Transverse colon (tissue), 4 donors: Measurements from ENCODE around the gene GALNT9. TPM values are rescaled to one million over a fixed set of nuclear protein-coding genes. Genes with fewer than 3 reads are reported as not detected.

Experiments used
- DNase-seq: peaks from one replicate; pipeline ENCODE4 v3.0.0-alpha.2; 2019
- H3K27ac ChIP-seq, 4 donors: fragments of 200-600 bp; sonication (generic); 2 replicates each; pipeline ENCODE4 v1.5.1; 2016 to 2018; ENCODE audit warnings: inconsistent platforms in 4 of 4
- H3K27me3 ChIP-seq: fragments of 200-600 bp; sonication (generic); 2 replicates; pipeline ENCODE4 v1.5.1; 2017; ENCODE audit warnings: inconsistent platforms
- H3K36me3 ChIP-seq, 4 donors: fragments of 200-600 bp; sonication (generic); 2 replicates each; pipeline ENCODE4 v1.5.1; 2017 to 2019; ENCODE audit warnings: inconsistent platforms in 4 of 4
- H3K4me1 ChIP-seq, 4 donors: fragments of 200-600 bp; sonication (generic); 2 replicates each; pipeline ENCODE4 v1.5.1; 2017 to 2020; ENCODE audit warnings: inconsistent platforms in 4 of 4
- H3K4me3 ChIP-seq, 4 donors: fragments of 200-600 bp; sonication (generic); 1 replicate in 1 of 4; 2 replicates in 3 of 4; pipeline versions ENCODE4 v1.5.1 to v1.6.1; 2017 to 2019; ENCODE audit warnings: inconsistent platforms in 4 of 4
- H3K9me3 ChIP-seq, 2 donors: fragments of 200-600 bp; sonication (generic); 2 replicates each; pipeline ENCODE4 v1.5.1; 2017 to 2019; ENCODE audit warnings: inconsistent platforms in 2 of 2
- EP300 ChIP-seq: sonication (generic); formaldehyde crosslinking; IDR thresholded peaks from one replicate; pipeline ENCODE4 v1.6.1; 2017; ENCODE audit warnings: antibody characterized with exemption, low read depth
- POLR2A ChIP-seq: fragments of 450-650 bp; IDR thresholded peaks from one replicate; pipeline ENCODE4 v1.6.1; 2016; ENCODE audit warnings: antibody characterized with exemption, mild to moderate bottlenecking, moderate library complexity
- POLR2AphosphoS5 ChIP-seq, 3 donors: sonication (generic); formaldehyde crosslinking; IDR thresholded peaks; one replicate each; pipeline ENCODE4 v1.6.1; 2016; ENCODE audit warnings: antibody characterized with exemption in 3 of 3
- WGBS, 2 donors: methylation state at CpG; one replicate each; pipeline ENCODE4 v1.1.5; 2018; ENCODE audit warnings: low coverage in 1 of 2; 5-methylcytosine and 5-hydroxymethylcytosine counted together
- in situ Hi-C, 4 donors: fragments of 200-750 bp; cut with MboI; loops; one replicate each; pipeline versions ENCODE4 v1.15.0 to v1.15.1; 2017; ENCODE audit warnings: low sequenced_read_pairs in 3 of 4, low pct_ligation_motif_present in 1 of 4, low pct_unique_long_range_greater_than_20kb in 1 of 4
- intact Hi-C: fragments of 100-400 bp; cut with DNase I; formaldehyde crosslinking; loops from one replicate; pipeline ENCODE4 v1.15.1; 2023; ENCODE audit warnings: low total_unique reads
- total RNA-seq, 4 donors: library from RNA; depleted of rRNA; stranded (reverse); fragments of >200 nt; gene quantifications; one replicate each; pipeline ENCODE4 v1.1.0, GENCODE V29; 2016
- TF ChIP-seq, protein P1 (sequence below), 5 experiments: fragments of 200-600 bp in 3 of 5; fragments of 450-650 bp in 2 of 5; sonication (generic) in 3 of 5; IDR thresholded peaks; 1 replicate in 2 of 5; 2 replicates in 3 of 5; pipeline ENCODE4 v1.5.1; 2016 to 2017; ENCODE audit warnings: antibody characterized with exemption in 5 of 5, inconsistent platforms in 3 of 5, mild to moderate bottlenecking in 2 of 5, moderate library complexity in 1 of 5

GALNT9 gene
- total RNA-seq, 4 donors from 2014 or later = 0.82 to 4.5 TPM; not detected in 2

DNA sequence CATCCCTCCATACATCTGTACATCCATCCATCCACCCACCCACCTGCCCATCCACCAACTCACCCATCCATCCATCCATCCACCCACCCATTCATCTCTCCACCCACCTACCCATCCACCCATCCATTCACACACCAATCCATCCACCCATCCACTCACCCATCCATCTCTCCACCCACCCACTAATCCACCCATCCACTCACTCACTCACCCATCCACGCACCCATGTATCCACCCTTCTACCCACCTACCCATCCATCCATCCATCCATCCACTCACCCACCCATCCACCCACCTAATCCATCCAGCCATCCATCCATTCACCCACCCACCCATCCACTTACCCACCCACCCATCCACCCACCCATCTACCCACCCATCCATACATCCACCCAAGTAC is 16.2 kb downstream of the GALNT9 start:
- in situ Hi-C loops = no loop called here
- 97 to 100% methylated on average over 1 of the region's 1 CpG for WGBS, 2 donors

DNA sequence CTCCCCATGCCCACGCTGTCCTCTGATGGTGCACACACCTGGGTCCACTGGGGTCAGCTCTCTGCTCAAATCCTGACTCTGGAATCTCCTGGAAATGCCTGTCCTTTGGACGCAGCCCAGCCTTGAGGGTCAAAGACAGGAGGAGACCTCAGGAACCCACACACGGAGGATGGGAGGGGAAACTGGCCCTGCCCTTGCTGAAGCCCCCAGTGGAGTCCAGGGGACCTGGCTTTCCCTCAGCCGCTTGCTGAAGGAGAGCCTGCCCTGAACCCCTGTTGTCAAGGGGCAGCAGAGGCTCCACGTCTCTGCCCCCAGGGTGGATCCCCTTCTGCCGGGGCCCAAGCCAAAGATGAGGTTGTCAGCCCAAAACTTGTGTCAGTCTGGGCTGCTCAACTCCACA is 16.9 kb downstream of the GALNT9 start:
- Histone ChIP-seq H3K4me3 (no peak overlapping the region), H3K36me3 (no peaks in the 10 kb centered on the region), H3K27me3 (no peaks in the 10 kb centered on the region), H3K4me1 (no peaks in the 10 kb centered on the region), H3K9me3 (peaks cover 2 to 7% of the 10 kb centered on the region in 2 donors), H3K27ac (no peak overlapping the region)
- 80% methylated on average over 6 of the region's 6 CpGs; no CpG with 5 or more reads in 1 of the 2 donors for WGBS, 2 donors
- in situ Hi-C loops (no loop called here), intact Hi-C loops (no loop called here)
- DNase-seq = no peak
- TF ChIP-seq POLR2AphosphoS5 (IDR thresholded peaks at IDR 0.05) (no peak), POLR2A (no peak)
- TF ChIP-seq, protein P1, sequence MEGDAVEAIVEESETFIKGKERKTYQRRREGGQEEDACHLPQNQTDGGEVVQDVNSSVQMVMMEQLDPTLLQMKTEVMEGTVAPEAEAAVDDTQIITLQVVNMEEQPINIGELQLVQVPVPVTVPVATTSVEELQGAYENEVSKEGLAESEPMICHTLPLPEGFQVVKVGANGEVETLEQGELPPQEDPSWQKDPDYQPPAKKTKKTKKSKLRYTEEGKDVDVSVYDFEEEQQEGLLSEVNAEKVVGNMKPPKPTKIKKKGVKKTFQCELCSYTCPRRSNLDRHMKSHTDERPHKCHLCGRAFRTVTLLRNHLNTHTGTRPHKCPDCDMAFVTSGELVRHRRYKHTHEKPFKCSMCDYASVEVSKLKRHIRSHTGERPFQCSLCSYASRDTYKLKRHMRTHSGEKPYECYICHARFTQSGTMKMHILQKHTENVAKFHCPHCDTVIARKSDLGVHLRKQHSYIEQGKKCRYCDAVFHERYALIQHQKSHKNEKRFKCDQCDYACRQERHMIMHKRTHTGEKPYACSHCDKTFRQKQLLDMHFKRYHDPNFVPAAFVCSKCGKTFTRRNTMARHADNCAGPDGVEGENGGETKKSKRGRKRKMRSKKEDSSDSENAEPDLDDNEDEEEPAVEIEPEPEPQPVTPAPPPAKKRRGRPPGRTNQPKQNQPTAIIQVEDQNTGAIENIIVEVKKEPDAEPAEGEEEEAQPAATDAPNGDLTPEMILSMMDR (IDR thresholded peaks at IDR 0.05) = no peak

More for the DNA sequence above, 16.2 kb downstream of the GALNT9 start:
- no peak overlapping the region for H3K27ac ChIP-seq
- H3K4me1 ChIP-seq = no peaks in the 10 kb centered on the region
- intact Hi-C loops = no loop called here
- TF ChIP-seq, protein P1 (IDR thresholded peaks at IDR 0.05) = no peak
- TF ChIP-seq POLR2AphosphoS5 (IDR thresholded peaks at IDR 0.05) (no peak), EP300 (no peak), POLR2A (no peak)
- no peaks in the 10 kb centered on the region for H3K27me3 ChIP-seq
- H3K36me3 ChIP-seq = no peaks in the 10 kb centered on the region
- no peak for DNase-seq
- no peak overlapping the region for H3K4me3 ChIP-seq
- H3K9me3 ChIP-seq = peaks cover 2 to 7% of the 10 kb centered on the region in 2 donors

DNA sequence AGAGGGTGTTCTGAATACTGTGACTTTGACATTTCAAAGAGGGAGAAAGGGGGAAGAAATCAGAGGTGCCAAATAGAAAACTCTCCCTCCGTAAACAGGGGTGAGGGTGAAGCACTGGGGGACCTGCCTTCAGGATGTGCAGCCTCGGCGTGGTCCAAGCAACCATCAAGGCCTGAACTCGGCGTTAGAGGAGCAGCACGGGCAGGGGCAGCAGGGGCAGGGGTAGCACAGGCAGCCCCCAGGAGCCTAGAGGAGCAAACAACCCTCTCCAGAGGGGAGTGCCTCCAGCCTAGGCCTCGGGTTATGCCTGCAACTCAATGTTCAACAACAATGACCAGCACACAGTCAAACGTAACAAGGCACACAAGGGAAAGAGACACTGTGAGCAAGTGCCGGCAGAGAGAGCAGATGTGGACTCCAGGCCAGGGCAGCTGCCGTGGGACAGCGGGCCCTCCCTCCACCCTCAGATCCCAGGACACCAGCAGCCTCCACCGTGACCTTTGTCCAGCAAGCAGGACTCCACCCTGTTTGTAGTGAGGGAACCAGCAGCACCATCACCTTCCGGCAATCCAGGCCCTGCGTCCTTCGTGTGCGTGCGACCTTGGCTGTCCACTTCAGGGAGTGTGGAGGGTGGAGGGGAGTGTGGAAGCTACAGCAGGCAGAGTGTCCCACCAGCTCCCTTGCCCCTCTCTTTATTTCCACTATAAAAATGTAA is 18.0 kb downstream of the GALNT9 start:
- H3K36me3 ChIP-seq = no peaks in the 10 kb centered on the region
- no peak overlapping the region for H3K27ac ChIP-seq
- no peak for DNase-seq
- TF ChIP-seq EP300 (no peak), POLR2A (no peak), POLR2AphosphoS5 (IDR thresholded peaks at IDR 0.05) (no peak)
- TF ChIP-seq, protein P1 (IDR thresholded peaks at IDR 0.05) = no peak
- no peaks in the 10 kb centered on the region for H3K27me3 ChIP-seq
- in situ Hi-C loops (no loop called here), intact Hi-C loops (no loop called here)
- H3K4me3 ChIP-seq = no peak overlapping the region
- no peaks in the 10 kb centered on the region for H3K4me1 ChIP-seq
- 77 to 83% methylated on average over 8 to 17 of the region's 17 CpGs for WGBS, 2 donors
- peaks cover 2 to 7% of the 10 kb centered on the region in 2 donors for H3K9me3 ChIP-seq

DNA sequence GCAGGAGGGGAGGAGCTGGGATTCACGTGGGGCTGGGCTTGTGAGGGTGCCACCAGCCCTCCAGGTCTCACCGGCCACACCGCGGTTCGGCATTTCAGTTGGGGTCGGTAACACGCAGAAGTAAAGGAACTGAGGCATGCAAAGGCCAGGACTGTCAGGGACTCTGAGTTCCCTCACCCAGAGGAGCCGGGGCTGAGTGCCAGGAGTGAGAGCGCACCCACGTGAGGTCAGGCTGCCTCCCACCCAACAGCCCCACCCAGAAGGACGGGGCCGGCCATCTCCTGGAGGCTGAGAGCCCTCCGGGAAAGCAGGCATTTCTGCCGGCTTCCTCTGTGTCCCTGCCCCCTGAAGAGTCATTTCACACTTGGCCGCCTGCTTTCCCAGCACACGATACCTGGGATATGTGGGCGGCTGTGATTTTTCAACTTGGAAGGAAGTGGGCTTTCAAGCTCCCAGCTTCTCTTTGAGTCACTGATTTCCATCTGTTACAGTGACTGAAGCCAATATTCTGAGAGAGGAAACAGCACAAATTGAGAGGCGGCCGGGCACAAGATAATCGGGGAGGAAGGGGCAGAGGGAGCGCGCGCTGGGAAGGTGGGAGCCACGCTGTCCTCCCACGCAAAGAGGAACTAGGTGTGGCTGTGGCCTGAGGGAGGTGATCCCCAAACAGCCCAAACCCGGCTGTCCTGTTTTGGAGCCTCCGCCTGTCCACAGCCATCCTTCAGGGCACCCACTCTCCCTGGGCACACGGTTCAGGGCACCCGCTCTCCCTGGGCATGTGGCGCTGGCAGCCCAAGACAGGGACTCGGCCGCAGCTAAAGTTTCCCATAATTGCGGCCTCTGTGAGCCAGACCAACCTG is 19.0 kb downstream of the GALNT9 start:
- TF ChIP-seq, protein P1 (IDR thresholded peaks at IDR 0.05) = no peak
- no peak for TF ChIP-seq EP300
- TF ChIP-seq POLR2AphosphoS5 (IDR thresholded peaks at IDR 0.05) = no peak
- no peak for TF ChIP-seq POLR2A
- Histone ChIP-seq H3K36me3 (no peaks in the 10 kb centered on the region), H3K27ac (no peak overlapping the region), H3K9me3 (peaks cover 2 to 7% of the 10 kb centered on the region in 2 donors), H3K4me3 (no peak overlapping the region), H3K27me3 (no peaks in the 10 kb centered on the region), H3K4me1 (no peaks in the 10 kb centered on the region)
- in situ Hi-C loops (no loop called here), intact Hi-C loops (no loop called here)
- WGBS, 2 donors = 67% methylated on average over 33 of the region's 33 CpGs; no CpG with 5 or more reads in 1 of the 2 donors
- no peak for DNase-seq
